SH-SY5Y (cell line): Measurements from ENCODE around the gene CDS2.

Experiments
- GATA2 ChIP-seq: IDR thresholded peaks from 2 replicates; pipeline ENCODE4 v1.6.1; 2011; ENCODE audit warnings: mild to moderate bottlenecking, low read depth, low read length
- GATA3 ChIP-seq: IDR thresholded peaks from 2 replicates; pipeline ENCODE4 v1.6.1; 2011; ENCODE audit warnings: low read depth, mild to moderate bottlenecking, low read length, moderate library complexity

DNA sequence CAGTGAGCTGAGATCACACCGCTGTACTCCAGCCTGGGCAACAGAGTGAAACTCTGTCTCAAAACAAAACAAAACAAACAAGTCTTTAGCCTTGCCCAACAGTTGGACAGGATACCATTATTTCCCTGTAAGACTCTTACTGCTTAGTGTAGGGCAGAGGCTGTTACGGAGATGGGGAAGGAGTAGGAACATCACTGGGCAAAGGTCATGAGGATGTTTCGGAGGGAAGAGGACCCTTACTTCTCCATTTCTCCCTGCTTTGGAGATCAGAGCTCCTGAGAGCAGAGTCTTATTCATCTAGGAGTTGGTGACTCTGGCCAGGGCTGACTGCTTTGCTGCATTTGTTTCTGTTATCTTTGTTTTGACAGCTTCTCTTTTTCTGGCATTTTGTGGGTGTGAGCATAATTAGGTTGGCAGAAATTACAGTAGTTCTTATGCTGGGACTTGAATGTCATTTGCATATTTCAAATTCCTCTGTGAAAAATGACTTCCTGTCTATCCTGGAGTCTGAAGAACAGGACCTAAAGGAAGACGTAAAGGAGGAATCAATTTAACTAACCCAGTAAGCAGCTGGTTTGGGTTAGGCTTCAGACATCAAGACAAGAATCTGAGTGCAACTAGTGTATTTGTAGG lies 89.0 kb downstream of the CDS2 start:
- TF ChIP-seq GATA2 (no peak), GATA3 (no peak)
